ENCODE measurements around the gene SEPTIN2. TPM values are rescaled to one million over a fixed set of nuclear protein-coding genes. Genes with fewer than 3 reads are reported as not detected.

SEPTIN2 gene
- total RNA-seq, 1 experiment from 2014 or later: 517 TPM

Other genes starting within 250 kb of the SEPTIN2 start
- 30.0 and 46.3 TPM in 2 replicates for gene MTERF4, start 213.6 kb upstream of the SEPTIN2 start, total RNA-seq (2014; rRNA removed; shearing (Covaris generic))
- 14.1 and 14.6 TPM in 2 replicates for gene PASK, start 166.5 kb upstream of the SEPTIN2 start, total RNA-seq (2014; rRNA removed; shearing (Covaris generic))
- gene PPP1R7, start 165.5 kb upstream of the SEPTIN2 start, total RNA-seq (2014; rRNA removed; shearing (Covaris generic)): 140 and 159 TPM in 2 replicates
- 0.63 and 1.7 TPM in 2 replicates for gene ANO7, start 127.2 kb upstream of the SEPTIN2 start, total RNA-seq (2014; rRNA removed; shearing (Covaris generic))
- gene HDLBP, start 253 bp upstream of the SEPTIN2 start, total RNA-seq (2014; rRNA removed; shearing (Covaris generic)): 306 and 544 TPM in 2 replicates
- 74.3 and 74.5 TPM in 2 replicates for gene FARP2, start 40.4 kb downstream of the SEPTIN2 start, total RNA-seq (2014; rRNA removed; shearing (Covaris generic))
- 316 and 470 TPM in 2 replicates for gene STK25, start 192.7 kb downstream of the SEPTIN2 start, total RNA-seq (2014; rRNA removed; shearing (Covaris generic))
- 337 and 338 TPM in 2 replicates for gene BOK, start 242.8 kb downstream of the SEPTIN2 start, total RNA-seq (2014; rRNA removed; shearing (Covaris generic))